CD14-positive monocyte (primary cell): ENCODE results near the gene LPCAT1. TPM values are rescaled to one million over a fixed set of nuclear protein-coding genes. Genes with fewer than 3 reads are reported as not detected.
A peak's percentile ranks its signal among the peaks of the same experiment; 100 is the strongest.

Source experiments
- DNase-seq, 3 donors: peaks; one replicate each; pipeline ENCODE4 v3.0.0-alpha.2; 2011 to 2022
- H2AFZ ChIP-seq: 2 replicates; pipeline ENCODE4 v1.6.0; 2012; ENCODE audit warnings: mild to moderate bottlenecking, low read depth, low read length, inconsistent platforms; ENCODE audit not compliant: insufficient read depth, poor library complexity, severe bottlenecking
- H3K27ac ChIP-seq, 2 donors: 1 replicate in 1 of 2; 2 replicates in 1 of 2; pipeline ENCODE4 v1.5.1; 2012 to 2013; ENCODE audit warnings: low read length in 2 of 2, control low read depth in 1 of 2, inconsistent platforms in 1 of 2, low read depth in 1 of 2, mild to moderate bottlenecking in 1 of 2
- H3K27me3 ChIP-seq, 2 donors: one replicate each; pipeline versions ENCODE4 v1.6.0 to v1.6.1; 2011 to 2013; ENCODE audit warnings: low read length in 2 of 2; ENCODE audit not compliant: control insufficient read depth in 2 of 2, insufficient read depth in 2 of 2
- H3K36me3 ChIP-seq, 2 donors: replicated peaks in 1 of 2; 1 replicate in 1 of 2; 2 replicates in 1 of 2; pipeline versions ENCODE4 v1.5.1 to v1.6.1; 2012 to 2013; ENCODE audit warnings: low read length in 2 of 2, control low read depth in 1 of 2, inconsistent platforms in 1 of 2, mild to moderate bottlenecking in 1 of 2; ENCODE audit not compliant: insufficient read depth in 2 of 2, control insufficient read depth in 1 of 2
- H3K4me1 ChIP-seq, 2 donors: 1 replicate in 1 of 2; 2 replicates in 1 of 2; pipeline versions ENCODE4 v1.5.1 to v1.6.1; 2012 to 2013; ENCODE audit warnings: low read length in 2 of 2, control low read depth in 1 of 2, inconsistent platforms in 1 of 2, mild to moderate bottlenecking in 1 of 2, moderate library complexity in 1 of 2; ENCODE audit not compliant: insufficient read depth in 2 of 2, control insufficient read depth in 1 of 2
- H3K4me2 ChIP-seq: replicated peaks from 2 replicates; pipeline ENCODE3; 2012; ENCODE audit warnings: low read length, moderate library complexity, mild to moderate bottlenecking; ENCODE audit not compliant: poor library complexity, severe bottlenecking; ENCODE audit errors: extremely low read depth
- H3K4me3 ChIP-seq, 3 experiments: fragments of 200-600 bp in 1 of 3; sonication (generic) in 1 of 3; replicated peaks in 1 of 3; 1 replicate in 2 of 3; 2 replicates in 1 of 3; pipeline ENCODE4 v1.5.1; 2011 to 2013; ENCODE audit warnings: low read length in 3 of 3, mild to moderate bottlenecking in 3 of 3, control low read depth in 2 of 3, low read depth in 2 of 3, inconsistent platforms in 1 of 3, moderate library complexity in 1 of 3
- H3K79me2 ChIP-seq: 2 replicates; pipeline ENCODE4 v1.6.0; 2012; ENCODE audit warnings: mild to moderate bottlenecking, control low read depth, inconsistent platforms, low read length, moderate library complexity; ENCODE audit not compliant: insufficient read depth
- H3K9ac ChIP-seq: 2 replicates; pipeline ENCODE4 v1.6.0; 2017; ENCODE audit warnings: low read length, mild to moderate bottlenecking; ENCODE audit not compliant: insufficient read depth, poor library complexity, severe bottlenecking
- H3K9me3 ChIP-seq, 2 donors: replicated peaks in 1 of 2; 1 replicate in 1 of 2; 2 replicates in 1 of 2; pipeline versions ENCODE4 v1.5.1 to v1.6.1; 2012 to 2013; ENCODE audit warnings: low read length in 2 of 2, control low read depth in 1 of 2; ENCODE audit not compliant: control insufficient read depth in 1 of 2, insufficient read depth in 1 of 2
- H4K20me1 ChIP-seq: 2 replicates; pipeline ENCODE4 v1.6.0; 2012; ENCODE audit warnings: mild to moderate bottlenecking, low read length, control low read depth, moderate library complexity; ENCODE audit not compliant: insufficient read depth
- H3K27ac Mint-ChIP-seq, 7 donors: one replicate each; pipeline ENCODE4 v1.8.0; 2020; ENCODE audit warnings: mild to moderate bottlenecking in 7 of 7, mixed read lengths in 7 of 7, moderate library complexity in 6 of 7, inconsistent platforms in 2 of 7
- H3K27me3 Mint-ChIP-seq, 3 donors: one replicate each; pipeline ENCODE4 v1.8.0; 2021 to 2022; ENCODE audit warnings: low read depth in 3 of 3, mild to moderate bottlenecking in 3 of 3, mixed read lengths in 3 of 3, moderate library complexity in 3 of 3, inconsistent platforms in 1 of 3
- H3K36me3 Mint-ChIP-seq, 2 donors: one replicate each; pipeline ENCODE4 v1.8.0; 2020; ENCODE audit warnings: mixed read lengths in 2 of 2, inconsistent platforms in 1 of 2, mild to moderate bottlenecking in 1 of 2
- H3K4me1 Mint-ChIP-seq: one replicate; pipeline ENCODE4 v1.8.0; 2020; ENCODE audit warnings: mild to moderate bottlenecking, mixed read lengths
- H3K4me3 Mint-ChIP-seq, 2 donors: one replicate each; pipeline ENCODE4 v1.8.0; 2020; ENCODE audit warnings: mild to moderate bottlenecking in 2 of 2, mixed read lengths in 2 of 2, moderate library complexity in 1 of 2
- H3K9me3 Mint-ChIP-seq, 7 donors: one replicate each; pipeline ENCODE4 v1.8.0; 2020 to 2022; ENCODE audit warnings: mixed read lengths in 7 of 7, mild to moderate bottlenecking in 6 of 7, moderate library complexity in 6 of 7, inconsistent platforms in 2 of 7
- CTCF ChIP-seq: fragments of 200-600 bp; IDR thresholded peaks from one replicate; pipeline ENCODE4 v1.8.0; 2022; ENCODE audit warnings: antibody characterized with exemption, mild to moderate bottlenecking
- WGBS: methylation state at CpG from one replicate; pipeline ENCODE4 v1.1.5; 2013; ENCODE audit warnings: missing lambda C conversion rate; ENCODE audit not compliant: insufficient coverage; 5-methylcytosine and 5-hydroxymethylcytosine counted together
- intact Hi-C, 2 donors: fragments of 100-400 bp; cut with micrococcal nuclease; formaldehyde crosslinking; loops; one replicate each; pipeline versions ENCODE4 v1.15.0 to v1.15.1; 2023
- polyA plus RNA-seq, 3 donors: library from polyadenylated mRNA; depleted of rRNA in 1 of 3; unstranded in 2 of 3; stranded (reverse) in 1 of 3; fragments of 300-500 nt in 2 of 3; fragments of >200 nt in 1 of 3; fragmentation: Illumina TruSeq in 2 of 3; gene quantifications; 1 replicate in 2 of 3; 2 replicates in 1 of 3; pipeline ENCODE4 v1.2.3, GENCODE V29; 2012 to 2021

LPCAT1 gene
- polyA plus RNA-seq, 3 donors, result 34.1 to 53.9 (median 34.8) TPM

- DNase-seq, result peak; percentile 61 to 71 (median 70)
- peak overlapping the region; percentile 84 to 96 (median 90) for H3K27ac Mint-ChIP-seq
- peaks cover 75 to 90% of the 10 kb centered on the region in 2 donors for H3K36me3 Mint-ChIP-seq
- peak overlapping the region; percentile 68 to 77 for H3K4me3 Mint-ChIP-seq
- H4K20me1 ChIP-seq, result no peaks in the 10 kb centered on the region
- no peaks in the 10 kb centered on the region for H3K27me3 ChIP-seq
- H3K36me3 ChIP-seq, result peaks cover 47 to 79% of the 10 kb centered on the region in 2 donors
- H3K9me3 ChIP-seq, result no peaks in the 10 kb centered on the region
- H3K9ac ChIP-seq, result peak overlapping the region; percentile 45
- WGBS, result 25% methylated on average over 7 of the region's 12 CpGs
- no peak for TF ChIP-seq CTCF
- no peak overlapping the region for H2AFZ ChIP-seq
- peaks cover 0 to 3% (median 0%) of the 10 kb centered on the region in 7 donors for H3K9me3 Mint-ChIP-seq
- H3K27me3 Mint-ChIP-seq, result peaks cover 0 to 2% (median 2%) of the 10 kb centered on the region in 3 donors
- intact Hi-C loops, result no loop called here
- H3K4me1 Mint-ChIP-seq, result peaks cover 58% of the 10 kb centered on the region
- peaks cover 31% of the 10 kb centered on the region for H3K79me2 ChIP-seq
- H3K27ac ChIP-seq, result peak overlapping the region; percentile 70 to 82
- peak overlapping the region in 1 of 3 experiments; percentile 53 for H3K4me3 ChIP-seq
- peaks cover 46 to 56% of the 10 kb centered on the region in 2 donors for H3K4me1 ChIP-seq
- H3K4me2 ChIP-seq, result peak overlapping the region; percentile 65
Measured at GRCh38 chr5:1490376-1490775, 33.4 kb downstream of the LPCAT1 start.

- no peaks in the 10 kb centered on the region for H3K9me3 ChIP-seq
- TF ChIP-seq CTCF, result no peak
- peak overlapping the region; percentile 45 for H3K9ac ChIP-seq
- Mint-ChIP-seq H3K27ac (peak overlapping the region; percentile 84 to 96 (median 91)), H3K36me3 (peaks cover 77 to 97% of the 10 kb centered on the region in 2 donors), H3K9me3 (peaks cover 0 to 3% (median 0%) of the 10 kb centered on the region in 7 donors), H3K4me1 (peaks cover 51% of the 10 kb centered on the region), H3K4me3 (peak overlapping the region in 1 of 2 donors; percentile 12), H3K27me3 (peaks cover 0 to 2% (median 0%) of the 10 kb centered on the region in 3 donors)
- no peak for DNase-seq
- H2AFZ ChIP-seq, result no peak overlapping the region
- peak overlapping the region; percentile 65 for H3K4me2 ChIP-seq
- WGBS, result 94% methylated on average over 18 of the region's 18 CpGs
- no peak overlapping the region for H3K4me3 ChIP-seq
- no peaks in the 10 kb centered on the region for H3K27me3 ChIP-seq
- no peaks in the 10 kb centered on the region for H4K20me1 ChIP-seq
- H3K4me1 ChIP-seq, result peaks cover 39 to 50% of the 10 kb centered on the region in 2 donors
- peaks cover 29% of the 10 kb centered on the region for H3K79me2 ChIP-seq
- peak overlapping the region; percentile 70 to 82 for H3K27ac ChIP-seq
- H3K36me3 ChIP-seq, result peaks cover 53 to 86% of the 10 kb centered on the region in 2 donors
- intact Hi-C loops, result loop anchor here in 1 of 2 donors (1.0 kb wide), 1 partner anchor 10 kb away; no protein-coding TSS in a partner anchor
Measured at GRCh38 chr5:1489754-1490153, 34.0 kb downstream of the LPCAT1 start.
